K562 (cell line): ENCODE results near the gene MBNL1. TPM values are rescaled to one million over a fixed set of nuclear protein-coding genes. Genes with fewer than 3 reads are reported as not detected.

Experiments used
- ATAC-seq: fragments of 200-7000 bp; cut with Tn5 transposase; 3 replicates; pipeline ENCODE4 v1.9.1; 2020; ENCODE audit warnings: moderate library complexity
- BruUV-seq: library from RNA; stranded (reverse); fragments of 400-500 nt; replicated peaks from 2 replicates; lab custom pipeline; 2021; lab: Mats Ljungman, UMichigan
- CTCF ChIA-PET: fragments of 300-600 bp; formaldehyde crosslinking; extraction: SDS; loops from one replicate; lab custom pipeline; 2021; ENCODE audit warnings: low intra/inter-chr PET ratio; lab: Yijun Ruan, JAX
- POLR2A ChIA-PET: fragments of 300-600, 350-650 bp; sonication (Branson Sonifier 250); formaldehyde crosslinking; extraction: SDS; loops from one replicate; lab custom pipeline; 2021; ENCODE audit warnings: antibody characterized with exemption, inconsistent platforms; lab: Yijun Ruan, JAX
- DNase-seq, 4 experiments: peaks; one replicate each; pipeline versions ENCODE4 v3.0.0 to v3.0.0-alpha.2; 2011 to 2018; ENCODE audit warnings: low spot score in 3 of 4, mixed read lengths in 3 of 4; ENCODE audit errors: extremely low read depth in 1 of 4
- FAIRE-seq: peaks from 2 replicates; lab custom pipeline; 2011; peaks lifted over from hg19 to GRCh38; lab: Jason Lieb, UNC
- H2AFZ ChIP-seq: 2 replicates; pipeline ENCODE4 v1.6.0; 2011; ENCODE audit warnings: low read depth, low read length, control low read depth, inconsistent platforms
- H3K27ac ChIP-seq: fragments of 200-600 bp; 3 replicates; pipeline ENCODE4 v1.8.0; 2011; ENCODE audit warnings: low read depth, mild to moderate bottlenecking, control low read depth, inconsistent platforms, low read length, moderate library complexity, mixed read lengths; ENCODE audit errors: extremely low read depth
- H3K27me3 ChIP-seq, 2 experiments: fragments of 300-600 bp in 1 of 2; 2 replicates in 1 of 2; 3 replicates in 1 of 2; pipeline versions ENCODE4 v1.6.0 to v1.8.0; 2011; ENCODE audit warnings: inconsistent platforms in 2 of 2, low read length in 2 of 2, mild to moderate bottlenecking in 1 of 2, mixed read lengths in 1 of 2, moderate library complexity in 1 of 2; ENCODE audit not compliant: control insufficient read depth in 2 of 2, insufficient read depth in 2 of 2
- H3K36me3 ChIP-seq: fragments of 300-600 bp; 3 replicates; pipeline ENCODE4 v1.8.0; 2011; ENCODE audit warnings: mild to moderate bottlenecking, low read length, inconsistent platforms; ENCODE audit not compliant: control insufficient read depth, insufficient read depth
- H3K4me1 ChIP-seq, 2 experiments: fragments of 200-600 bp in 1 of 2; replicated peaks in 1 of 2; 2 replicates in 1 of 2; 3 replicates in 1 of 2; pipeline versions ENCODE4 v1.5.1 to v1.8.0; 2011; ENCODE audit warnings: inconsistent platforms in 2 of 2, low read length in 2 of 2, mild to moderate bottlenecking in 1 of 2, mixed read lengths in 1 of 2, moderate library complexity in 1 of 2; ENCODE audit not compliant: control insufficient read depth in 2 of 2, insufficient read depth in 2 of 2
- H3K4me2 ChIP-seq: 2 replicates; pipeline ENCODE4 v1.6.1; 2011; ENCODE audit warnings: low read length, control low read depth, inconsistent platforms, mixed read lengths; ENCODE audit not compliant: insufficient read depth
- H3K4me3 ChIP-seq: fragments of 200-600 bp; sonication (generic), shearing (Covaris generic); 2 replicates; pipeline ENCODE4 v1.5.1; 2016; ENCODE audit warnings: control low read depth, inconsistent platforms
- H3K79me2 ChIP-seq: fragments of 200-600 bp; 3 replicates; pipeline ENCODE4 v1.8.0; 2011; ENCODE audit warnings: low read length, inconsistent platforms; ENCODE audit not compliant: control insufficient read depth, insufficient read depth
- H3K9ac ChIP-seq, 2 experiments: 2 replicates each; pipeline versions ENCODE4 v1.6.0 to v1.6.1; 2011; ENCODE audit warnings: low read depth in 2 of 2, low read length in 2 of 2, control low read depth in 1 of 2, inconsistent platforms in 1 of 2, mild to moderate bottlenecking in 1 of 2, mixed read lengths in 1 of 2; ENCODE audit not compliant: insufficient read depth in 1 of 2
- H3K9me1 ChIP-seq: one replicate; pipeline ENCODE4 v1.6.0; 2011; ENCODE audit warnings: inconsistent platforms, mild to moderate bottlenecking, low read length, moderate library complexity; ENCODE audit not compliant: control insufficient read depth, insufficient read depth
- H3K9me3 ChIP-seq: replicated peaks from 2 replicates; pipeline ENCODE4 v1.5.1; 2011; ENCODE audit warnings: low read depth, low read length, inconsistent platforms; ENCODE audit not compliant: control insufficient read depth, insufficient read depth
- H4K20me1 ChIP-seq: replicated peaks from 2 replicates; pipeline ENCODE4 v1.6.1; 2011; ENCODE audit warnings: low read length, inconsistent platforms, mixed read lengths; ENCODE audit not compliant: control insufficient read depth, insufficient read depth
- ASH1L ChIP-seq: fragments of 450-650 bp; IDR thresholded peaks from 2 replicates; pipeline ENCODE4 v1.6.1; 2018; ENCODE audit warnings: borderline replicate concordance, mild to moderate bottlenecking, low read depth; ENCODE audit not compliant: partially characterized antibody
- CCNT2 ChIP-seq: IDR thresholded peaks from 2 replicates; pipeline ENCODE4 v1.6.1; 2011; ENCODE audit warnings: borderline replicate concordance, low read depth, mild to moderate bottlenecking, moderate library complexity, mixed read lengths, low read length; ENCODE audit not compliant: insufficient read length; ENCODE audit errors: extremely low read depth
- CEBPG ChIP-seq, 3 experiments: fragments of 200-800 bp in 1 of 3; sonication (Bioruptor generic) in 1 of 3; sonication (generic) in 1 of 3; formaldehyde crosslinking in 1 of 3; IDR thresholded peaks in 2 of 3; conservative IDR thresholded peaks in 1 of 3; 2 replicates each; pipeline versions ENCODE4 v1.6.1 to v1.8.0; 2016 to 2022; ENCODE audit warnings: missing compliant biosample characterization in 2 of 3, missing genetic modification characterization in 2 of 3, mild to moderate bottlenecking in 1 of 3, missing genetic modification reagents in 1 of 3
- ETV6 ChIP-seq, 3 experiments: fragments of 150-350 bp in 1 of 3; sonication (generic) in 1 of 3; formaldehyde crosslinking in 1 of 3; IDR thresholded peaks; 2 replicates each; pipeline versions ENCODE4 v1.6.1 to v1.8.0; 2014 to 2022; ENCODE audit warnings: borderline replicate concordance in 2 of 3, low read depth in 2 of 3, antibody characterized with exemption in 1 of 3, low read length in 1 of 3, mild to moderate bottlenecking in 1 of 3, missing genetic modification reagents in 1 of 3
- FOXJ2 ChIP-seq: fragments of 200-800 bp; sonication (Bioruptor generic); IDR thresholded peaks from 2 replicates; pipeline ENCODE4 v1.6.1; 2016; ENCODE audit warnings: missing genetic modification characterization, missing compliant biosample characterization
- SPI1 ChIP-seq: IDR thresholded peaks from 2 replicates; pipeline ENCODE4 v1.6.1; 2011; ENCODE audit warnings: low read depth, low read length, control low read depth, borderline replicate concordance
- ZFP30 ChIP-seq: fragments of 250-450 bp; sonication (Bioruptor Pico); IDR thresholded peaks from 2 replicates; pipeline ENCODE4 v1.8.0; 2022; ENCODE audit warnings: moderate library complexity, mild to moderate bottlenecking, inconsistent platforms, borderline replicate concordance
- ZNF140 ChIP-seq: fragments of 250-450 bp; sonication (Bioruptor Pico); IDR thresholded peaks from 2 replicates; pipeline ENCODE4 v1.8.0; 2021; ENCODE audit warnings: moderate library complexity, mild to moderate bottlenecking, inconsistent platforms
- WGBS: fragments of 100-300 bp; shearing (Covaris generic); methylation state at CpG from one replicate; pipeline ENCODE4 v1.1.6; 2016; ENCODE audit warnings: low coverage, mixed read lengths; ENCODE audit not compliant: insufficient coverage; ENCODE audit errors: missing lambda C conversion rate; 5-methylcytosine and 5-hydroxymethylcytosine counted together
- in situ Hi-C: fragments of 300-500 bp; cut with MboI; formaldehyde crosslinking; loops from 4 replicates; pipeline ENCODE4 v1.15.0; 2018; ENCODE audit warnings: inconsistent platforms, mixed read lengths
- intact Hi-C: fragments of 100-400 bp; cut with micrococcal nuclease; formaldehyde crosslinking; loops from 2 replicates; pipeline ENCODE4 v1.14.2; 2022
- polyA plus RNA-seq, 8 experiments: library from polyadenylated mRNA; depleted of rRNA in 4 of 8; stranded (reverse) in 5 of 8; unstranded in 3 of 8; fragments of >200 nt; fragmentation: Nextera tagmentation in 2 of 8; fragmentation: Illumina TruSeq in 1 of 8; extraction: Ambion mirVana in 2 of 8; extraction: Trizol in 1 of 8; gene quantifications; 2 replicates each; pipeline versions ENCODE4 v1.2.1 to v1.2.3, GENCODE V29; 2011 to 2014; ENCODE audit warnings: inconsistent platforms in 1 of 8, missing spikeins in 1 of 8
- total RNA-seq, 7 experiments: library from RNA; depleted of rRNA in 6 of 7; stranded (reverse); fragments of >200 nt in 6 of 7; fragmentation: Illumina TruSeq in 2 of 7; extraction: Trizol in 2 of 7; gene quantifications; 2 replicates each; pipeline versions ENCODE4 v1.2.1 to v1.2.3, GENCODE V29; 2011 to 2021; ENCODE audit warnings: low replicate concordance in 1 of 7

MBNL1 gene
- total and polyA plus RNA-seq, 9 of the 15 experiments (the other 6 are each of a cell fraction or from before 2014, with no cell fraction given), result 70.3 to 243 (median 220) TPM

DNA sequence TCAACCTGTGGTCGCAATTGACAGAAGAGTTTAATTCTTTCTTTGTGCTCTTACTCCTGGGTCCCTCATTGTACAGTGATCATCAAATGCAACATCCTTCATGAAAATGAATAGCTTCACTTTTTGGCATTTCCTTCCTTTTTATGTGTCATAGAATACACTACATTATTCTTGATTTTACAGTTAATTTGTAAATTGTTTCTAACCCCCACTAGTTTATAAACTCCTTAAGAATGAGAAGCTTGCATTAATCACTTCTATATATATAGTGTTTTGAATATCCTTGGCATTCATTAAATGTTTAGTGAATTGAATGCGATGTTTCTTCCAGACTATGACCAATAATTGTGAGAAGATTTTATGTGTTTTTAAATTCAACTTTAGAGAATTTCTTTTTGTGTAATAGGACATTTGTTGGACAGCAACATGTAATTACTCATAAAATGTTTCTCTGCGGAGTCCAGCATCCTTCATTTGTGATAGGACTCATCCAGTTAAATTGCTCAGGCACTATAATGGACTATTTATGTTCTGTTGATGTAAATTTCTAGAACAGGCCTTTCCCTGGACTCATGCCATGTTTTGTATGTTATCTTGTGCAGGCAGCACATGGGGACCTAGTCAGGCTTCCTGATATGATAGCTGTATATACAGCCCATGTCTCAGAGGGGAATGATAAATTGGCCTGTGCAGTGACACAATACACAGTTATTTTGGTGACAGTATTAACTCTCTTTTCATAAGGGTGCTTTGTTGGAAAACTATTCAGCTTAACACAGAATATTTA, 51.3 kb downstream of the MBNL1 start (continued):
- TF ChIP-seq SPI1 (no peak), CCNT2 (peak; percentile 73), ZNF140 (no peak)

DNA sequence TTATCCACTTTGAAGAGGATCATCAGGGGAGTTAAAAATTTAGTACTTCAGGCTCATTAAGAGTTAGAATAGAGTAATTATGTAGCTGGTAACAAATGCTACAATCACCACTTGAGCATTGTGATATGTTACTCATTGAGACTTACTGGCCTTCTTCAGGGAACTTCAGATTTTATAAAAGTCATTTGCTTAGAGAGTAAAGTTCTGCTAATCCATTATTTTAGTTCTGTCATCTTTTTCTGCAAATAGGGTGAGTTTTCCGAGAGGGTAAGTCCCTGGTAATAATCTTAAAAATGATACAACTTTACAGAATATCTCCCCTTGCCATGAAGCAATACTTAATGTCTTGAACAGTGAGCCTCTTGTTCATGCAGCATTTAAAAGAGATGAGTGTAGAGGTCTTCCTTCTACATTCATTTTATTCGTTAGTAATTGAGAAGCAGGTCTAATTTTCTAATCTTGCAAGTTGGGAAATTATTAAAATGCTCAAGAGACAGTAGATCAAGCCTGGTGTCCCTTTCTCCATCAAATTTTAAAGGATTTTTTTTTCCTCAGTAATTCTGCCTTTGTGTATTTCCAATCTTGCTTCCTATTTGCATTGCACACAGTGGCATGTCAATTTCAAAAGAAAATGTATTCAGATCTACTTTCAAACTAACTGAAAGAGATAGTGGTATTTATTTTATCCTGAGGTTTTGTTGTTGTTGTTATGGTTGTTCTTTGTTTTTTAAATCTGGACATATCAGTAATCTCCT, 52.6 kb downstream of the MBNL1 start:
- no peaks in the 10 kb centered on the region for H3K9me1 ChIP-seq

More for the DNA sequence above, 52.6 kb downstream of the MBNL1 start:
- H3K79me2 ChIP-seq, result peaks cover 100% of the 10 kb centered on the region
- in situ Hi-C loops, result no loop called here
- no TSS peak for BruUV-seq
- H3K27ac ChIP-seq, result peak overlapping the region; percentile 70
- WGBS, result 0% methylated on average over 2 of the region's 2 CpGs
- peaks cover 5 to 48% of the 10 kb centered on the region in 2 experiments; a peak in 3 of 5 replicates for H3K4me1 ChIP-seq
- peak overlapping the region in 1 of 2 experiments; percentile 40; a peak in 2 of 4 replicates for H3K9ac ChIP-seq
- ATAC-seq (no peak), DNase-seq (no peak), FAIRE-seq (peak; percentile 11)
- no peaks in the 10 kb centered on the region for H3K27me3 ChIP-seq
- H3K4me2 ChIP-seq, result peak overlapping the region; percentile 23; the same call in 1 of the 2 replicates
- H4K20me1 ChIP-seq, result no peaks in the 10 kb centered on the region
- POLR2A ChIA-PET, result no interaction called here
- no peak overlapping the region for H2AFZ ChIP-seq
- H3K4me3 ChIP-seq, result no peak overlapping the region
- peaks cover 2% of the 10 kb centered on the region; the same call in 1 of the 2 replicates for H3K9me3 ChIP-seq
- intact Hi-C loops, result loop anchor here (5.0 kb wide), 1 partner anchor 49 kb away; no protein-coding TSS in a partner anchor
- no peak for TF ChIP-seq CEBPG (CRISPR knock-in tag; IDR thresholded peaks at IDR 0.05)
- TF ChIP-seq CEBPG (tag; conservative IDR thresholded peaks at IDR 0.05 in 1 of 2, IDR thresholded peaks at IDR 0.05 in 1 of 2), result peak; percentile 11 to 22; a peak in 1 of 4 replicates
- TF ChIP-seq ETV6 (IDR thresholded peaks at IDR 0.05; ENCODE audit: borderline replicate concordance in 1 of 2, low read depth in 2 of 2, low read length in 1 of 2), result no peak
- no peak for TF ChIP-seq ETV6 (CRISPR knock-in tag; IDR thresholded peaks at IDR 0.05; ENCODE audit: borderline replicate concordance)
- TF ChIP-seq ASH1L, result no peak
- TF ChIP-seq ZFP30 (CRISPR knock-in tag), result 0 out of 2 replicates have a peak, but pooled peaks have one; percentile 3
- TF ChIP-seq FOXJ2, result peak; percentile 83
- CTCF ChIA-PET, result no interaction called here
- peaks cover 62% of the 10 kb centered on the region for H3K36me3 ChIP-seq
